ENCODE data around the gene TRAF3IP1. TPM values are rescaled to one million over a fixed set of nuclear protein-coding genes. Genes with fewer than 3 reads are reported as not detected.

The TRAF3IP1 gene
- total and polyA plus RNA-seq, 3 donors from 2014 or later: 22.1 to 40.9 (median 38.0) TPM

GRCh38 chr2:238295144-238296112 is 24.9 kb upstream of the TRAF3IP1 start:
- Histone ChIP-seq H3K36me3 (ENCODE audit: low read depth, missing control alignments) (no peaks in the 10 kb centered on the region), H3K27ac (no peak overlapping the region), H3K27me3 (no peaks in the 10 kb centered on the region), H3K4me1 (peaks cover 12% of the 10 kb centered on the region), H3K9me3 (no peaks in the 10 kb centered on the region), H3K4me3 (no peak overlapping the region)
- no peak for DNase-seq
- intact Hi-C loops (cut with DNase I; ENCODE audit: low total_unique reads): no loop called here
- TF ChIP-seq, protein P1, sequence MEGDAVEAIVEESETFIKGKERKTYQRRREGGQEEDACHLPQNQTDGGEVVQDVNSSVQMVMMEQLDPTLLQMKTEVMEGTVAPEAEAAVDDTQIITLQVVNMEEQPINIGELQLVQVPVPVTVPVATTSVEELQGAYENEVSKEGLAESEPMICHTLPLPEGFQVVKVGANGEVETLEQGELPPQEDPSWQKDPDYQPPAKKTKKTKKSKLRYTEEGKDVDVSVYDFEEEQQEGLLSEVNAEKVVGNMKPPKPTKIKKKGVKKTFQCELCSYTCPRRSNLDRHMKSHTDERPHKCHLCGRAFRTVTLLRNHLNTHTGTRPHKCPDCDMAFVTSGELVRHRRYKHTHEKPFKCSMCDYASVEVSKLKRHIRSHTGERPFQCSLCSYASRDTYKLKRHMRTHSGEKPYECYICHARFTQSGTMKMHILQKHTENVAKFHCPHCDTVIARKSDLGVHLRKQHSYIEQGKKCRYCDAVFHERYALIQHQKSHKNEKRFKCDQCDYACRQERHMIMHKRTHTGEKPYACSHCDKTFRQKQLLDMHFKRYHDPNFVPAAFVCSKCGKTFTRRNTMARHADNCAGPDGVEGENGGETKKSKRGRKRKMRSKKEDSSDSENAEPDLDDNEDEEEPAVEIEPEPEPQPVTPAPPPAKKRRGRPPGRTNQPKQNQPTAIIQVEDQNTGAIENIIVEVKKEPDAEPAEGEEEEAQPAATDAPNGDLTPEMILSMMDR (IDR thresholded peaks at IDR 0.05): no peak
- no peak for TF ChIP-seq POLR2A (IDR thresholded peaks at IDR 0.05)
- WGBS, 2 donors: 86% methylated on average over 14 of the region's 21 CpGs

DNA sequence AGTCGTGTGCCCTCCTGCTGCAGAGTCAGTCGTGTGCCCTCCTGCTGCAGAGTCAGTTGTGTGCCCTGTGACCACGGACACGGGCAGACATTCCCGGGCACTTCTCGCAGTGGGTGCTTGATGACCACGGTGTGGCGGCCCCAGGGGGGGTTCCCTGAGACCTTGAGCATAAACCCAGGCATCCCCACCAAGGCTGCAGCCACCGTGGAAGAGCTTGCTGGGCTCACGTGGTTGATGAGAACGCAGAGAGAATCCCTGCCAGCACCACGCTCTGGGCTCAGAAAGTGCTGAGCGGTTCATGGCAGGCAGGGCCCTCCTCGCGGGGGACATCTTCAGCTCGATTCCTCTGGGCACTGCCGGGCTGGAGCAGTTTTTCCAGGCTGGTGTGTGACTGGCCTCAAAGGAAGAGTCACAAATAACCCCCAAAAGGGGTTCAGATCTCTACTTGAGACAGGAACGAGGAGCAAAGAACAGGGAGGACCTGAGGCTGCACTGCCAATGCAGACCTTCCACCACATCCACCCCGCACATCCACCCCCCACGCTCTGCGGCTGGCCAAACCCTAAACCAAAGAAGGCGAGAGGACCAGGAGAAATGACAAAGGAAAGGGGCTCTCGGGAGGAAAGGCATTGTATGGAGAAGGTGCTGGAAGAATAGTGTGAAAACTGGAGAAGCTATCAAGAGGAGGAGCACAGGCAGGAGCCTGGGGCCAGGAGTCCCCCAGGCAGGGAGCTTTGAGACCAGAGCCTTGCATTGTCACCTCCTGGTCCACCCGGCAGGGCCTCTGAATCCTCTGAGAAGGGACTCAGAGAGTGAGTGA is 23.5 kb upstream of the TRAF3IP1 start:
- Histone ChIP-seq H3K27me3 (no peaks in the 10 kb centered on the region), H3K36me3 (ENCODE audit: low read depth, missing control alignments) (no peaks in the 10 kb centered on the region), H3K27ac (no peak overlapping the region), H3K4me1 (peaks cover 17% of the 10 kb centered on the region), H3K4me3 (no peak overlapping the region), H3K9me3 (no peaks in the 10 kb centered on the region)
- DNase-seq: no peak
- WGBS, 2 donors: 85% methylated on average over 8 to 23 of the region's 24 CpGs
- intact Hi-C loops (cut with DNase I; ENCODE audit: low total_unique reads): no loop called here
- TF ChIP-seq, protein P1 (IDR thresholded peaks at IDR 0.05): no peak
- no peak for TF ChIP-seq POLR2A (IDR thresholded peaks at IDR 0.05)

GRCh38 chr2:238299803-238300202 is 20.5 kb upstream of the TRAF3IP1 start:
- H3K9me3 ChIP-seq: no peaks in the 10 kb centered on the region
- no peak for TF ChIP-seq POLR2A (IDR thresholded peaks at IDR 0.05)
- 32 to 57% methylated on average over 7 of the region's 7 CpGs for WGBS, 2 donors
- H3K4me1 ChIP-seq: peaks cover 17% of the 10 kb centered on the region
- peak; percentile 76 for DNase-seq
- no peak overlapping the region for H3K4me3 ChIP-seq
- H3K27ac ChIP-seq: peak overlapping the region; percentile 4 to 31
- intact Hi-C loops (cut with DNase I; ENCODE audit: low total_unique reads): no loop called here
- H3K27me3 ChIP-seq: no peaks in the 10 kb centered on the region
- no peaks in the 10 kb centered on the region for H3K36me3 ChIP-seq (ENCODE audit: low read depth, missing control alignments)

DNA sequence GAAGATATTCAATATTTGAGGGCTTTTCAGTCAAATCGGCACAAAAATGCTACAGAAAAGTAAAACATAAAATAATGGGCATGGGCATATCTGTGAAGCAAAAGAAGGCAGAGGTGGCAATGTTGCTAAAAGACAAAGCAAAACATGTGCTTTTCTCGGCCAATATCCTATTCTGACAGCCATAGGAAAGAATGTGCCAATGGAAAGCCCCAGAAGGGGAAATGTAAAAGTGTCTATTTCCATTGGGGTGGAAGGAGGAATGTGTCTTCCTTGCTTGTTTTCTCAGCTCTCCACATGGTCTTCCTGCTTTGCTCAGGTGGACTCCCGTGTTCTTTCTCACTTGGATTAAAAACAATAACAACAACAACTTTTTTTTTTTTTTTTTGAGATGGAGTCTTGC is 18.2 kb upstream of the TRAF3IP1 start:
- no peak for TF ChIP-seq POLR2A (IDR thresholded peaks at IDR 0.05)
- TF ChIP-seq, protein P1 (IDR thresholded peaks at IDR 0.05): no peak

GRCh38 chr2:238302751-238303150 is 17.6 kb upstream of the TRAF3IP1 start:
- no peak for DNase-seq
- WGBS, 2 donors: 91 to 98% methylated on average over 8 to 9 of the region's 9 CpGs
- no peak for TF ChIP-seq POLR2A (IDR thresholded peaks at IDR 0.05)
- TF ChIP-seq, protein P1 (IDR thresholded peaks at IDR 0.05): no peak
- no peak overlapping the region for H3K4me3 ChIP-seq
- H3K4me1 ChIP-seq: peaks cover 17% of the 10 kb centered on the region
- H3K9me3 ChIP-seq: no peaks in the 10 kb centered on the region
- intact Hi-C loops (cut with DNase I; ENCODE audit: low total_unique reads): no loop called here
- H3K27me3 ChIP-seq: no peaks in the 10 kb centered on the region
- no peak overlapping the region for H3K27ac ChIP-seq
- H3K36me3 ChIP-seq (ENCODE audit: low read depth, missing control alignments): no peaks in the 10 kb centered on the region

More for the DNA sequence above, 18.2 kb upstream of the TRAF3IP1 start:
- Histone ChIP-seq H3K9me3 (no peaks in the 10 kb centered on the region), H3K36me3 (ENCODE audit: low read depth, missing control alignments) (no peaks in the 10 kb centered on the region), H3K27me3 (no peaks in the 10 kb centered on the region), H3K4me3 (no peak overlapping the region), H3K4me1 (peaks cover 17% of the 10 kb centered on the region), H3K27ac (no peak overlapping the region)
- WGBS, 2 donors: 69 to 70% methylated on average over 3 of the region's 3 CpGs
- no peak for DNase-seq
- intact Hi-C loops (cut with DNase I; ENCODE audit: low total_unique reads): no loop called here

Measured in testis (tissue), 3 donors.